K562 (cell line): ENCODE measurements around the gene SLAMF6. TPM values are rescaled to one million over a fixed set of nuclear protein-coding genes. Genes with fewer than 3 reads are reported as not detected.

Source experiments
- ATAC-seq: fragments of 200-7000 bp; cut with Tn5 transposase; 3 replicates; pipeline ENCODE4 v1.9.1; 2020; ENCODE audit warnings: moderate library complexity
- BruUV-seq: library from RNA; stranded (reverse); fragments of 400-500 nt; replicated peaks from 2 replicates; lab custom pipeline; 2021; lab: Mats Ljungman, UMichigan
- CTCF ChIA-PET: fragments of 300-600 bp; formaldehyde crosslinking; extraction: SDS; loops from one replicate; lab custom pipeline; 2021; ENCODE audit warnings: low intra/inter-chr PET ratio; lab: Yijun Ruan, JAX
- POLR2A ChIA-PET: fragments of 300-600, 350-650 bp; sonication (Branson Sonifier 250); formaldehyde crosslinking; extraction: SDS; loops from one replicate; lab custom pipeline; 2021; ENCODE audit warnings: antibody characterized with exemption, inconsistent platforms; lab: Yijun Ruan, JAX
- DNase-seq, 4 experiments: peaks; one replicate each; pipeline versions ENCODE4 v3.0.0 to v3.0.0-alpha.2; 2011 to 2018; ENCODE audit warnings: low spot score in 3 of 4, mixed read lengths in 3 of 4; ENCODE audit errors: extremely low read depth in 1 of 4
- FAIRE-seq: peaks from 2 replicates; lab custom pipeline; 2011; peaks lifted over from hg19 to GRCh38; lab: Jason Lieb, UNC
- H2AFZ ChIP-seq: 2 replicates; pipeline ENCODE4 v1.6.0; 2011; ENCODE audit warnings: low read depth, low read length, control low read depth, inconsistent platforms
- H3K27ac ChIP-seq: fragments of 200-600 bp; 3 replicates; pipeline ENCODE4 v1.8.0; 2011; ENCODE audit warnings: low read depth, mild to moderate bottlenecking, control low read depth, inconsistent platforms, low read length, moderate library complexity, mixed read lengths; ENCODE audit errors: extremely low read depth
- H3K27me3 ChIP-seq, 2 experiments: fragments of 300-600 bp in 1 of 2; 2 replicates in 1 of 2; 3 replicates in 1 of 2; pipeline versions ENCODE4 v1.6.0 to v1.8.0; 2011; ENCODE audit warnings: inconsistent platforms in 2 of 2, low read length in 2 of 2, mild to moderate bottlenecking in 1 of 2, mixed read lengths in 1 of 2, moderate library complexity in 1 of 2; ENCODE audit not compliant: control insufficient read depth in 2 of 2, insufficient read depth in 2 of 2
- H3K36me3 ChIP-seq: fragments of 300-600 bp; 3 replicates; pipeline ENCODE4 v1.8.0; 2011; ENCODE audit warnings: mild to moderate bottlenecking, low read length, inconsistent platforms; ENCODE audit not compliant: control insufficient read depth, insufficient read depth
- H3K4me1 ChIP-seq, 2 experiments: fragments of 200-600 bp in 1 of 2; replicated peaks in 1 of 2; 2 replicates in 1 of 2; 3 replicates in 1 of 2; pipeline versions ENCODE4 v1.5.1 to v1.8.0; 2011; ENCODE audit warnings: inconsistent platforms in 2 of 2, low read length in 2 of 2, mild to moderate bottlenecking in 1 of 2, mixed read lengths in 1 of 2, moderate library complexity in 1 of 2; ENCODE audit not compliant: control insufficient read depth in 2 of 2, insufficient read depth in 2 of 2
- H3K4me2 ChIP-seq: 2 replicates; pipeline ENCODE4 v1.6.1; 2011; ENCODE audit warnings: low read length, control low read depth, inconsistent platforms, mixed read lengths; ENCODE audit not compliant: insufficient read depth
- H3K4me3 ChIP-seq: fragments of 200-600 bp; sonication (generic), shearing (Covaris generic); 2 replicates; pipeline ENCODE4 v1.5.1; 2016; ENCODE audit warnings: control low read depth, inconsistent platforms
- H3K79me2 ChIP-seq: fragments of 200-600 bp; 3 replicates; pipeline ENCODE4 v1.8.0; 2011; ENCODE audit warnings: low read length, inconsistent platforms; ENCODE audit not compliant: control insufficient read depth, insufficient read depth
- H3K9ac ChIP-seq, 2 experiments: 2 replicates each; pipeline versions ENCODE4 v1.6.0 to v1.6.1; 2011; ENCODE audit warnings: low read depth in 2 of 2, low read length in 2 of 2, control low read depth in 1 of 2, inconsistent platforms in 1 of 2, mild to moderate bottlenecking in 1 of 2, mixed read lengths in 1 of 2; ENCODE audit not compliant: insufficient read depth in 1 of 2
- H3K9me1 ChIP-seq: one replicate; pipeline ENCODE4 v1.6.0; 2011; ENCODE audit warnings: inconsistent platforms, mild to moderate bottlenecking, low read length, moderate library complexity; ENCODE audit not compliant: control insufficient read depth, insufficient read depth
- H3K9me3 ChIP-seq: replicated peaks from 2 replicates; pipeline ENCODE4 v1.5.1; 2011; ENCODE audit warnings: low read depth, low read length, inconsistent platforms; ENCODE audit not compliant: control insufficient read depth, insufficient read depth
- H4K20me1 ChIP-seq: replicated peaks from 2 replicates; pipeline ENCODE4 v1.6.1; 2011; ENCODE audit warnings: low read length, inconsistent platforms, mixed read lengths; ENCODE audit not compliant: control insufficient read depth, insufficient read depth
- CHD4 ChIP-seq: fragments of 200-600 bp; sonication (generic); IDR thresholded peaks from 3 replicates; pipeline ENCODE4 v1.6.1; 2012; ENCODE audit warnings: low read depth, mild to moderate bottlenecking, mixed read lengths, low read length, inconsistent platforms; ENCODE audit not compliant: insufficient read depth, insufficient replicate concordance, poor library complexity, severe bottlenecking
- SAFB ChIP-seq: fragments of 200-400 bp; formaldehyde crosslinking; IDR thresholded peaks from 2 replicates; pipeline ENCODE4 v1.6.1; 2017; ENCODE audit warnings: low read depth, low read length, borderline replicate concordance
- SIN3B ChIP-seq: fragments of 450-650 bp; IDR thresholded peaks from 2 replicates; pipeline ENCODE4 v1.6.1; 2017; ENCODE audit warnings: low read depth, mild to moderate bottlenecking, moderate library complexity
- TFAM ChIP-seq: fragments of 250-450 bp; sonication (Bioruptor Pico); conservative IDR thresholded peaks from 2 replicates; pipeline ENCODE4 v1.5.0; 2021; ENCODE audit warnings: mild to moderate bottlenecking, moderate library complexity
- ZNF766 ChIP-seq: fragments of 200-800 bp; sonication (Bioruptor generic); conservative IDR thresholded peaks from 2 replicates; pipeline ENCODE4 v1.6.1; 2016; ENCODE audit warnings: missing genetic modification characterization, missing compliant biosample characterization
- WGBS: fragments of 100-300 bp; shearing (Covaris generic); methylation state at CpG from one replicate; pipeline ENCODE4 v1.1.6; 2016; ENCODE audit warnings: low coverage, mixed read lengths; ENCODE audit not compliant: insufficient coverage; ENCODE audit errors: missing lambda C conversion rate; 5-methylcytosine and 5-hydroxymethylcytosine counted together
- in situ Hi-C: fragments of 300-500 bp; cut with MboI; formaldehyde crosslinking; loops from 4 replicates; pipeline ENCODE4 v1.15.0; 2018; ENCODE audit warnings: inconsistent platforms, mixed read lengths
- intact Hi-C: fragments of 100-400 bp; cut with micrococcal nuclease; formaldehyde crosslinking; loops from 2 replicates; pipeline ENCODE4 v1.14.2; 2022
- polyA plus RNA-seq, 8 experiments: library from polyadenylated mRNA; depleted of rRNA in 4 of 8; stranded (reverse) in 5 of 8; unstranded in 3 of 8; fragments of >200 nt; fragmentation: Nextera tagmentation in 2 of 8; fragmentation: Illumina TruSeq in 1 of 8; extraction: Ambion mirVana in 2 of 8; extraction: Trizol in 1 of 8; gene quantifications; 2 replicates each; pipeline versions ENCODE4 v1.2.1 to v1.2.3, GENCODE V29; 2011 to 2014; ENCODE audit warnings: inconsistent platforms in 1 of 8, missing spikeins in 1 of 8
- total RNA-seq, 7 experiments: library from RNA; depleted of rRNA in 6 of 7; stranded (reverse); fragments of >200 nt in 6 of 7; fragmentation: Illumina TruSeq in 2 of 7; extraction: Trizol in 2 of 7; gene quantifications; 2 replicates each; pipeline versions ENCODE4 v1.2.1 to v1.2.3, GENCODE V29; 2011 to 2021; ENCODE audit warnings: low replicate concordance in 1 of 7
- TF ChIP-seq, protein P1 (sequence below): fragments of 250-450 bp; sonication (Bioruptor Pico); IDR thresholded peaks from 2 replicates; pipeline ENCODE4 v1.5.0; 2021; ENCODE audit warnings: mild to moderate bottlenecking, moderate library complexity

The SLAMF6 gene
- total and polyA plus RNA-seq, 9 of the 15 experiments (the other 6 are each of a cell fraction or from before 2014, with no cell fraction given), result 0.56 to 4.8 (median 1.1) TPM

DNA sequence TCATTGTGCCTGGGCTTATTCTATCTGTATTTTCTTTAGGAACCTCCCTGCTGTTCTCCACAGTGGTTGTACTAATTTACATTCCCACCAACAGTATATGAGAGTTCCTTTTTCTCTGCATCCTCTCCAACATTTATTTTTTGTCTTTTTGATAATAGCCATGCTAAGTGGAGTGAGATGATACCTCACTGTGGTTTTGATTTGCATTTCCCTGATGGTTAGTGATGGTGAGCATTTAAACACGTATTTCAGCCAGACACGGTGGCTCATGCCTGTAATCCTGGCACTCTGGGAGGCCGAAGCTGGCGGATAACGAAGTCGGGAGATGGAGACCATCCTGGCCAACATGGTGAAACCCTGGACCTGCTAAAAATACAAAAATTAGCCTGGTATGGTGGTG is 57.9 kb downstream of the SLAMF6 start:
- Histone ChIP-seq H3K27me3 (no peaks in the 10 kb centered on the region), H3K79me2 (no peaks in the 10 kb centered on the region), H2AFZ (no peak overlapping the region), H3K27ac (no peak overlapping the region), H3K4me3 (no peak overlapping the region), H3K9me1 (no peaks in the 10 kb centered on the region), H4K20me1 (no peaks in the 10 kb centered on the region), H3K36me3 (no peaks in the 10 kb centered on the region), H3K4me2 (no peak overlapping the region), H3K4me1 (peaks cover 0 to 12% of the 10 kb centered on the region in 2 experiments; a peak in 3 of 5 replicates), H3K9me3 (no peaks in the 10 kb centered on the region), H3K9ac (no peak overlapping the region)
- no peak for ATAC-seq
- WGBS, result 78% methylated on average over 6 of the region's 6 CpGs
- no TSS peak for BruUV-seq
- FAIRE-seq, result no peak
- intact Hi-C loops, result no loop called here
- CTCF ChIA-PET, result no interaction called here
- no peak for DNase-seq
- POLR2A ChIA-PET, result no interaction called here
- in situ Hi-C loops, result no loop called here
- TF ChIP-seq CHD4, result no peak
- TF ChIP-seq, protein P1, sequence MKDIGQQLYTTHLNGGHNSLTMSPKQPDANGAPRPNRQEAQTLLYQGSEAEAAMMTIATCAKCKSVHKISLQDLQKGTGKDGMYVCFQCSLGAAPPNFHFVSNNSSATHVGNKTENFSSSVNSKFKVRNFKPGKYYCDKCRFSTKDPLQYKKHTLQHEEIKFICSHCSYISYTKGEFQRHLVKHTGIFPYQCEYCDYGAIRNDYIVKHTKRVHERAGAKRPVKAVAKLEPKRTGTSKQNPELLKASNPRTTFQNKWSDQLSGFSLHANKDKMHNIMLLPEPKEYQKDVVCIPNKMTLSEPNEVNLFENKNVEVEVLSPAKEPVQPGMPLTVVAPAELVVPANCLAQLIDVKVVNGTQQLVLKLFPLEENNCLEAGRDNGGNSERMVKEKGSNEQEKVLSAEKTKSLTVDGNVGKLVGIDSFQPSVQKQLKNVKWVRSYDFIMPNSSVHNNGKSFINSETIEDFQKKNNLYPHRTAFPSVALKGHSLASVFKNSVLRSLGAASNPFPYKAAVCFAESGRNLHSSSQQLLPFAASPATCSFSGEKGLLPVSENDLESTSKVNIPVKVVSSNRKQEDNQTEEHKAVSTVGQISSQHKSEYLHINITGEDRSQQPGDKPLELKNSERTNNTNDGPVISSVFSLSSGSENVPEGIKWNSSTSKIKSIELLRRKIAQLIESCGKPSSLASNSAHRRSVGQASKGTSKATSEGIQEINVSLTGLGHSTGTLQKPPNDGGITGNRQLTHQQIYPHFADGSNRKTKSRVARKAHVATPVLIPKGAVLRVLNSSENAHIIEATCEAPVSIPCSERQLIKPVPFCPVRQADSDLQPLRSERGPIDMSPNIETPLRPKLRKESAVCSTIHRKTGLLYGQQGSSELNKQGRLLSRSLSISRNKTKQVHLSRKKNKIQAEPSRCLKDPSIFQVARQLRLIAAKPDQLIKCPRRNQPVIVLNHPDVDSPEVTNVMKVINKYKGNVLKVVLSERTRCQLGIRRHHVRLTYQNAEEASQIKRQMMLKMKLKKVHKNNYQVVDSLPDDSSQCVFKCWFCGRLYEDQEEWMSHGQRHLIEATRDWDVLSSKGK, result no peak
- TF ChIP-seq TFAM (CRISPR knock-in tag), result no peak
- no peak for TF ChIP-seq ZNF766
- TF ChIP-seq SAFB, result no peak
- no peak for TF ChIP-seq SIN3B
